ENCODE measurements around the gene SERHL2.
"Not testable (repeated sequence)": the region's sequence is repeated elsewhere in the genome, so short reads cannot be mapped to it uniquely, and the experiment has no call there.

Gene SERHL2

DNA sequence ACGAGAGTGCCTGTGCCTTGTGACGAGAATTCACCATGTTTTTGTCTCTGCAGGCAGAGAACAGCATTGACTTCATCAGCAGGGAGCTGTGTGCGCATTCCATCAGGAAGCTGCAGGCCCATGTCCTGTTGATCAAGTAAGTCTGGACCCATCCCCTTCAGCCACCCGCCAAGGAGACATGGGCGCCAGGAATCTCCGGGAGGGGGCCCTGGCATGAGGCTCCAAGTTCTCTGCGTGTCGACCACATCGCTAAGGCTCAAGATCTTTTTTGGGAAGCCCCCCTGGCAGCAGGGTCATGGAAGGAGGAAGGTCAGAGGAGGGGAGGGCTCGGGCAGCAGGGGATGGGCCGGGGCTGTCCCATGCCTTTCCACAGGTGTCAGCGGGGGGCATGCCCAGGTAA, 17.3 kb downstream of the SERHL2 start:
- not testable (repeated sequence) for H3K9me3 ChIP-seq (ENCODE audit: low read length); H2AFZ ChIP-seq (ENCODE audit: low read depth, low read length); H3K4me3 ChIP-seq (ENCODE audit: low read length); H3K27me3 ChIP-seq (ENCODE audit: insufficient read depth, low read length); H3K4me1 ChIP-seq (ENCODE audit: insufficient read depth, low read length)
- H3K36me3 ChIP-seq (ENCODE audit: insufficient read depth, low read length): peaks cover 27% of the 10 kb centered on the region

DNA sequence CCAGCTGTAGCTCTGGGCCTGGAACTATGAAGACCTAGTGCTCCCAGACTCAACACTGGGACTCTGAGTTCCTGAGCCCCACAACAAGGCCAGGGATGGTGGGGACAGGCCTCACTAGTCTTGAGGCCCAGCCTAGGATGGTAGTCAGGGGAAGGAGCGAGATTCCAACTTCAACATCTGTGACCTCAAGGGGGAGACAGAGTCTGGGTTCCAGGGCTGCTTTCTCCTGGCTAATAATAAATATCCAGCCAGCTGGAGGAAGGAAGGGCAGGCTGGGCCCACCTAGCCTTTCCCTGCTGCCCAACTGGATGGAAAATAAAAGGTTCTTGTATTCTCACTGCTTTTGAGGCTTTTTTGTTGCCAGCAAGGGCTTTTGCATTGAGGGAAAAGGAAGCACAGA, 20.3 kb downstream of the SERHL2 start:
- not testable (repeated sequence) for H3K9me3 ChIP-seq (ENCODE audit: low read length); H3K4me1 ChIP-seq (ENCODE audit: insufficient read depth, low read length)

DNA sequence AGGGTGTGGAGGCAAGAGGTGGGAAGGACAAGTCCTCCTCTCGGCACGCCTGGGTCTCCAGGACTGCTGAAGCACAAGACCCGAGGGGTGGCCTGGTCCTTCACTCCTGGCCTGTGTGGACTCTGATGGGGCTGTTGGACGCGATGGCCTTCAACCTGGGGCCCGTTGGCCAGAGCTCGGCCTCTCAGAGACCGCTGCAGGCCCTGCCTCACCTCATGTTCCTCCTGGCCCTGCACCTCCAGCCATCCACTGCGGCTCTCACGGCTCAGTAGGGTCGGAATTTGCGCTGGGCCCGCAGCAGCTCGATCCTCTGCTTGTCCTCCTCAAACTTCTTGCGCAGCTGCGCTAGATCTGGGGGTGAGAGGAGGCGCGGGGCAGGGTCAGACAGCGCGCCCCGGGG, 20.7 kb downstream of the SERHL2 start:
- peaks cover 49% of the 10 kb centered on the region for H3K36me3 ChIP-seq (ENCODE audit: insufficient read depth, low read length)
- H2AFZ ChIP-seq (ENCODE audit: low read depth, low read length); H3K9me3 ChIP-seq (ENCODE audit: low read length); H3K4me1 ChIP-seq (ENCODE audit: insufficient read depth, low read length); H3K4me3 ChIP-seq (ENCODE audit: low read length); H3K27me3 ChIP-seq (ENCODE audit: insufficient read depth, low read length): not testable (repeated sequence)

More for the DNA sequence above, 20.3 kb downstream of the SERHL2 start:
- peaks cover 46% of the 10 kb centered on the region for H3K36me3 ChIP-seq (ENCODE audit: insufficient read depth, low read length)
- not testable (repeated sequence) for H3K4me3 ChIP-seq (ENCODE audit: low read length); H2AFZ ChIP-seq (ENCODE audit: low read depth, low read length); H3K27me3 ChIP-seq (ENCODE audit: insufficient read depth, low read length)

DNA sequence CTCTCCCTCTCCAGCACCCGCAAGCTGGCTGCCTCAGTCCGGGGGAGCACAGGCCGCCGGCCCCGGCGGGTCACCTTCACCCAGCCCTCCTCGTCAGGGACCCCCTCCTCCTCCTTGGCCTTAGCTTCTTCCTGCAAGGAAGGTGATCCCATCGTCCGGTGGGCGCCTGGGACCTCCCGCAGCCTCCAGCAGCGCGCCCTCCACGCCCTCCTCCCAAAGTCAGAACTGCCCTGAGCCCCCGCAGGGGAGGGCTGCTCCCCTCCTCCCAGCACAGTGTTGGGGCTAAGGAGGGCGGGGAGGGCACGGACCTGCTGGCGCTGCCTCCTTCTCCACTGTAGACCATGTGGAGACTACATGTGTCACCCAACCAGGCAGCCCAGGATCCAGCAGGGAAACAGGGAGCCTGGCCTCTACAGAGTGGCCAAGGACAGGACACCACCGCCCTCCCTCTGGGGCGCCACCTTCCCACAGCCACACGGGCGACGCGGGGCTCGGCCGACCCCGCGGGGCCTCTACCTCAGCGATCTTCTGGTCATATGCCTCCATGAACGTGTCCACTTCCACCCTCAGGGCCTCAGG, 22.3 kb downstream of the SERHL2 start:
- not testable (repeated sequence) for H3K9me3 ChIP-seq (ENCODE audit: low read length); H2AFZ ChIP-seq (ENCODE audit: low read depth, low read length); H3K4me3 ChIP-seq (ENCODE audit: low read length); H3K27me3 ChIP-seq (ENCODE audit: insufficient read depth, low read length); H3K4me1 ChIP-seq (ENCODE audit: insufficient read depth, low read length)
- peaks cover 53% of the 10 kb centered on the region for H3K36me3 ChIP-seq (ENCODE audit: insufficient read depth, low read length)

DNA sequence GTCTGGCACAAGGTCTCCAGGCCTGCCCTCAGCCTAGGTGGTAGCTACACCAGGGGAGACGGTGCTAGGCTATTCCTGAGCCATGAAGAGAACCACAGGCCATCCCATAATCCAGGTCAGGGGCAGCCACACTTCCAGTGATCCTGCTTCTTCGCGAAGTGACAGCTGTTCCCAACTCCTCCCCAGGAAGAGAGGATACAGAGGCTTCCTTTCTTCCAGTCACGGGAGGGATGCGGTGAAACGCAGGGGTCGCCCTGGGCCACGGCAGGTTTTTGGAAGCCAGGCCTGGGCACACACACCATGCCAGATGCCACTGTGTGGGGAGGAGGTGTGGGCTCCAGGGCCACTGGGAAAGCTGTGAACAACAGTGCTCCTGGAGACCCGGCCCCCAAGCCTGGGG, 23.4 kb downstream of the SERHL2 start:
- not testable (repeated sequence) for H3K9me3 ChIP-seq (ENCODE audit: low read length); H3K4me3 ChIP-seq (ENCODE audit: low read length); H2AFZ ChIP-seq (ENCODE audit: low read depth, low read length); H3K27me3 ChIP-seq (ENCODE audit: insufficient read depth, low read length); H3K4me1 ChIP-seq (ENCODE audit: insufficient read depth, low read length)
- peaks cover 48% of the 10 kb centered on the region for H3K36me3 ChIP-seq (ENCODE audit: insufficient read depth, low read length)

DNA sequence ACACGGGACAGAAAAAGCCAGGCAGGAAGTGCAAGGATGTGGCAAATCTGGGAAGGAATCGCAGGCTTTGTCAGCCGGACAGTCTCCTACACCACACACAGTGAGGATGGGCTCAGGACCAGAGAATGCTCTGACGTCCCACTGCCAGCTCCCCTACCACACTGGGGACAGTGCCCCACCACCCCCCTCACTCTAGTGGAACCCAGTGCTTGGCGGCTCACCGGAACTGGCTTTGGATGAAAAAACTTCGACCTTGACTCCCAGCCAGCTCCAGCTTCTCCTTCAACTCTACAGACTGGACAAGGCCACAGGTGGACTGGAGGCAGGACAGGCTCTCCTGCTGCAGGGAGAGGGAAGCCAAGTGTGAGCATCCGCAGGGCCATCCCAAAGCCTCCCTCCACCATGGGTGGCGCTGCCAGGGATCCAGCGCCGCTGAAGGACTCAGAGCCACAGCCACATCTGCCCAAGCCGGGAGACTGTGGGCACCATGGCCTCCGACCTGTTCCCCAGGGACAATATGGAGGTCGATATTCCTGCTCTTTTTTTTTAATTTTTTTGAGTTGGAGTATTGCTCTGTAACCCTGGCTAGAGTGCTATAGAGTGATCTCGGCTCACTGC, 24.0 kb downstream of the SERHL2 start:
- Histone ChIP-seq H3K27me3 (ENCODE audit: insufficient read depth, low read length) (no peaks in the 10 kb centered on the region), H3K9me3 (ENCODE audit: low read length) (no peaks in the 10 kb centered on the region), H2AFZ (ENCODE audit: low read depth, low read length) (no peak overlapping the region), H3K4me1 (ENCODE audit: insufficient read depth, low read length) (peaks cover 9% of the 10 kb centered on the region), H3K36me3 (ENCODE audit: insufficient read depth, low read length) (peaks cover 43% of the 10 kb centered on the region), H3K4me3 (ENCODE audit: low read length) (no peak overlapping the region)

DNA sequence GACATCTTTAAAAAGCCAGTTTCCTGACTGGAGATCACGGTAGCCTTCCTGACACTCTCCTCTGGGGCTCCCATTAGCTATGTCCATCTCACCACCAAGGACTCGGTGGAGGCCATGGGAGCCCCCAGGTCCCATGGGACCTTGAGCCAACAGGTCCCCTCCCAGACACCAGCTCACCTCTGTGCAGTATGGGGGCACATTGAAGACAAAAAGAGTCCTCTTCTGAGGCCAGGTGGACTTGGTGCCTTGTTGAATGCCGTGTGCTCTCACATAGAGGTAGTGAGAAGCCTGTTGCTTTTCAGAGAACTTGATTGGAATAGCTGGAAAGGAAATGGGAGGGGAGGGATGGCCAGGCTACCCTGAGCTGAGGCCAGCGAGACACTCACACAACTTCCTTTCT, 26.3 kb downstream of the SERHL2 start:
- peaks cover 43% of the 10 kb centered on the region for H3K36me3 ChIP-seq (ENCODE audit: insufficient read depth, low read length)
- H3K4me3 ChIP-seq (ENCODE audit: low read length); H2AFZ ChIP-seq (ENCODE audit: low read depth, low read length): not testable (repeated sequence)

DNA sequence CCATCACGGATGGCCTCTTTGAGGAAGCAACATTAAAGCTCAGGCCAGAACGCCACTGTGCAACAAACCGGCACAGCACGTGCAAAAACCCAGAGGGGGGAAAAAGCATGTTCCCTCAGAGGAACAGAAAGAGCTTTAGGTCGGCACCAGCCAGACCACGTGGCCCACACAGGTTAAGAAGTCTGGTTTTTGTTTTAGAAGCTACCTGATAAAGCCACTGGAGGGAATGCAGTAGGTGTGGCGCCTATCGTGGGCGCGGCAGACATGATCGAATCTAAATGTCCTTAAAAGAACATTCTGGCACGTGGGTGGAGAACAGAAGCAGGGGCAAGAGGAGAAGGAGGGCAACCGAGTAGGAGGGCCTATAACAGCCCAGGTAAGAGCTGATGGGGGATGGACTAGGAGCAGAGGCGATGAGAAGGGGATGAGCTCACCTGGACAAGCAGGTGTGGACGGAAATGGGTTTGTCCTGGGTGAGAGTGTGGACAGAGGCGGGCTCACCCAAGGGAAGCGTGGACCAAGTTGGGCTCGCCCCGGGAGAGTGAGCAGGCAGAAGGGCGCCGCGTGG, 27.5 kb downstream of the SERHL2 start:
- Histone ChIP-seq H3K4me3 (ENCODE audit: low read length) (peak overlapping the region; percentile 80), H3K36me3 (ENCODE audit: insufficient read depth, low read length) (peaks cover 52% of the 10 kb centered on the region)
- H3K9me3 ChIP-seq (ENCODE audit: low read length); H2AFZ ChIP-seq (ENCODE audit: low read depth, low read length); H3K4me1 ChIP-seq (ENCODE audit: insufficient read depth, low read length); H3K27me3 ChIP-seq (ENCODE audit: insufficient read depth, low read length): not testable (repeated sequence)

More for the DNA sequence above, 26.3 kb downstream of the SERHL2 start:
- not testable (repeated sequence) for H3K27me3 ChIP-seq (ENCODE audit: insufficient read depth, low read length); H3K4me1 ChIP-seq (ENCODE audit: insufficient read depth, low read length); H3K9me3 ChIP-seq (ENCODE audit: low read length)

DNA sequence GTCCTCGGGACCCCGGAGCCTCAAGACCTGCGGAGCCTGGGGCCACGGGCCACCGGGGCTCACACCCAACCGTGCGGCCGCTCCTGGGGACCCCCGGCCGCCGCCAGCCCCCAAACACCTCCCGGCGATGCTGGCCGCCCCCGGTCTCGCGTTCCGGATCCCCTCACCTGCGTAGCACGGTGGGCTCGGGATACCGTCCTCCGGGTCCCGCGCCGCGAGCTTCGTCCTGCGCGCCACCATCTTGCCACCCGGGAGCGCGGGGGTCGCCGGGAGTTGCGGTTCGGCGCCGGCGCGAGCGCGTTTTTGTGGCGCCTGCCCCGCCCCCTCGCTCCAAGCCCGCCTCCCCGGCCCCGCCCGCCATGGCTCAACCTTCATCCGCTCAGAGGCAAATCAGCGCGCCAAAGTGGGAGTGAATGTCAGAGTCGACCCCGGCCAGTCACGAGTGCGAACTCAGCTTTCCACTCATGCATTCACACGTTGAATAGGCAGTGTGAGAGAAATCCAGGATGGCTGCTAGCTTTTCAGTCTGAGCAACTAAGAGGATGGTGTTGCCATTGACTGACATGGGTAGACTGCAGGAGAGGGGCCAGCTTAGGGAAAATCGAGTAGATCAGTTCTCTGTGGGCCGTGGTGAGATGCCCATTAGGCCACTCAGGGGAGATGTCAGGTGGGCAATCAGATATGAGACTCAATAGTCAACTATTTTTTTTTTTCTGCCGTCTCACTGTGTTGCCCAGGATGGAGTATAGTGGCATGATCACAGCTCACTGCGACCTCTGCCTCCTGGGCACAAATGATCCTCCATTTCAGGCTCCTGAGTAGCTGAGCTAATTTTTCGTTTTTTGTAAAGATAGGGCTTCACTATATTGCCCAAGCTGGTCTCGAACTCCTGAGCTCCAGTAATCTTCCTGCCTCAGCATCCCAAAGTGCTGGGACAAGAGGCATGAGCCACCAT, 28.3 kb downstream of the SERHL2 start:
- H3K4me1 ChIP-seq (ENCODE audit: insufficient read depth, low read length): peaks cover 9% of the 10 kb centered on the region
- H2AFZ ChIP-seq (ENCODE audit: low read depth, low read length): no peak overlapping the region
- H3K9me3 ChIP-seq (ENCODE audit: low read length): no peaks in the 10 kb centered on the region
- H3K4me3 ChIP-seq (ENCODE audit: low read length): peak overlapping the region; percentile 80
- H3K27me3 ChIP-seq (ENCODE audit: insufficient read depth, low read length): no peaks in the 10 kb centered on the region
- peaks cover 58% of the 10 kb centered on the region for H3K36me3 ChIP-seq (ENCODE audit: insufficient read depth, low read length)

DNA sequence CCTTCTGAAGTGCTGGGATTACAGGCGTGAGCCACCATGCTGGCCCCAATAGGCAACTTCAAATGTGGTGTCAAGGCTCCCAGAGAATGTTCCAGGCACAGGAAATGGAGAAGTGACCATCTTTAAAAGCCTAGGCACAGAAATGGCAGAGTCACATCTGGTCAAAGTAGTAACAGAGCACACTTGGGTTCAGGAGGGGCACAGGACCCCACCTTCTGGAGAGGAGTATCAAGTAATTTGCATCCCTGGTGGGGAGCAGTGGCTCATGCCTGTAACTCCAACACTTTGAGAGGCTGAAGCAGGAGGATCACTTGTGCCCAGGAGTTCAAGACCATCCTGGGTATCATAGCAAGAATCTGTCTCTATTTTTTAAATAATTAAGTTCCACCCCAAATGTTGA, 29.2 kb downstream of the SERHL2 start:
- Histone ChIP-seq H3K9me3 (ENCODE audit: low read length) (no peaks in the 10 kb centered on the region), H2AFZ (ENCODE audit: low read depth, low read length) (no peak overlapping the region), H3K4me3 (ENCODE audit: low read length) (no peak overlapping the region), H3K4me1 (ENCODE audit: insufficient read depth, low read length) (peaks cover 9% of the 10 kb centered on the region), H3K27me3 (ENCODE audit: insufficient read depth, low read length) (no peaks in the 10 kb centered on the region), H3K36me3 (ENCODE audit: insufficient read depth, low read length) (peaks cover 59% of the 10 kb centered on the region)

DNA sequence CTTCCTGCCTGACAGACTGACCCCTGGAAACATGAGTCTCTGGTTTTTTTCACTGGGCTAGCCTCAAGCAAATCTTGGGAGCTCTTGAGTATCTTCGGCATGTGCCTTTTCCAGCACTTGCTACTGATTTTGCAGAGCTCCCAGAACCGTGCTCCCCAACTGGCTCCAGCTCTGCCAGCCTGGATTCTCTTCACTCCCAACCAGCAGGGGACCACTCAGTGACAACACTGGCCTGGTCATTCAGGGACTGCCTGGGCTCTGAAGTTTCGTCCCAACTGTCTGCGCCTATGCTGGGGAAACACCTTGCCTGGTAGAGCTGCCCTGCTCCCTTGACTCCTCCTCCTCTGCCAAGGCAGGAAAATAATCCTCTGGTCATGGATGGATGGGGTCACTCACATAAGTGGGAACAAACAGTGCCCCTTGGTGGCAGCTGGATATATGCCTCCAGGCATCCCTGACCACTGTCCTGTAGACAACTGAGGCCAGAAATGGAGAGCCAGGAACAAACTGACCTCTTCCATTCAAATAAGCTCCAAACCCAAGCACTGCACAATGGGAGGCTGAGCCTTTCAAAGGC, 30.7 kb downstream of the SERHL2 start:
- H3K4me1 ChIP-seq (ENCODE audit: insufficient read depth, low read length): peaks cover 9% of the 10 kb centered on the region
- H3K36me3 ChIP-seq (ENCODE audit: insufficient read depth, low read length): peaks cover 57% of the 10 kb centered on the region
- no peak overlapping the region for H2AFZ ChIP-seq (ENCODE audit: low read depth, low read length)
- H3K9me3 ChIP-seq (ENCODE audit: low read length): no peaks in the 10 kb centered on the region
- no peak overlapping the region for H3K4me3 ChIP-seq (ENCODE audit: low read length)
- no peaks in the 10 kb centered on the region for H3K27me3 ChIP-seq (ENCODE audit: insufficient read depth, low read length)

DNA sequence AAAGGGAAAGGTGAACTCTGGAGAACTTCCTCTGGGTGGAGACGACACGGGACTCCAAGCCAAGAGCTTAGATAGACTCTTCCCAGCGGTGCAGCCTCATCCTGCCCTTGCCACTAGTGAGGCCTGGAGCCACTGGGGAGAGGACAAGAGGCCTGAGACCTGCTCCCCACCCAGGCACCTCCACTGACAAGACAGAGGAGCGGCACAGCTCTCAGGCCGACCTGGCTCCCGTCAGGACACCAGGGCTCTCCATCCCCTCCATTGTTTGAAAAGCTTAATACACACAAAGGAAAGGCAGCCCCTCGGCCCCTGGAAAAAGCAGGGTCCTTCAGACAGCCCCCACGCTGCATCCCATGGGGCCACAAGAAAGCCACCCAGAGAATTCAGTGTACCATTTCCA, 31.3 kb downstream of the SERHL2 start:
- H3K36me3 ChIP-seq (ENCODE audit: insufficient read depth, low read length): peaks cover 58% of the 10 kb centered on the region
- no peak overlapping the region for H3K4me3 ChIP-seq (ENCODE audit: low read length)
- no peaks in the 10 kb centered on the region for H3K9me3 ChIP-seq (ENCODE audit: low read length)
- H3K27me3 ChIP-seq (ENCODE audit: insufficient read depth, low read length): no peaks in the 10 kb centered on the region
- peaks cover 9% of the 10 kb centered on the region for H3K4me1 ChIP-seq (ENCODE audit: insufficient read depth, low read length)
- H2AFZ ChIP-seq (ENCODE audit: low read depth, low read length): no peak overlapping the region

DNA sequence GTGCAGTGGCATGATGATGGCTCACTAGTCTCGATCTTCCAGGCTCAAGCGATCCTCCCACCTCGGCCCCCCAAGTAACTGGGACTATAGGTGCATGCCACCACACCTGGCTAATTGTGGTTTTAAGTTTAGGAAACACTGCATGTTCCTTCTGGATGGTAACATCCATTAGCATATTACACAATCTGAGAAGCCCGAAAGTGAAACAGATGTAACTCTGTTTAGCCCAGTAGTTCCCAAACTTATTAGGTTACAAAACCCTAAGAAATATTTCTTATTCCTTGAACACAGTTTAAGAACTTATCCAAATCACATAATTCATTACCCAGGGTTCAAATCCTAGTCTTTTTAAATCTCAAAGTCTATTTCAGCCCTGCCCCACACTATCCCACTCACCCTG, 32.6 kb downstream of the SERHL2 start:
- Histone ChIP-seq H3K9me3 (ENCODE audit: low read length) (no peaks in the 10 kb centered on the region), H3K4me3 (ENCODE audit: low read length) (no peak overlapping the region), H3K36me3 (ENCODE audit: insufficient read depth, low read length) (peaks cover 68% of the 10 kb centered on the region), H3K27me3 (ENCODE audit: insufficient read depth, low read length) (no peaks in the 10 kb centered on the region), H3K4me1 (ENCODE audit: insufficient read depth, low read length) (peaks cover 6% of the 10 kb centered on the region), H2AFZ (ENCODE audit: low read depth, low read length) (no peak overlapping the region)

Measured in neuron (in vitro differentiated cells).